K562 (cell line): ENCODE data around the gene RPTN. TPM values are rescaled to one million over a fixed set of nuclear protein-coding genes. Genes with fewer than 3 reads are reported as not detected.

Source experiments
- ARHGAP35 ChIP-seq: fragments of 450-650 bp; IDR thresholded peaks from 2 replicates; pipeline ENCODE4 v1.6.1; 2018; ENCODE audit not compliant: partially characterized antibody
- BRD4 ChIP-seq: fragments of 200-600 bp; sonication (generic); IDR thresholded peaks from 2 replicates; pipeline ENCODE4 v1.6.1; 2017; ENCODE audit warnings: inconsistent platforms
- BRD9 ChIP-seq: fragments of 450-650 bp; IDR thresholded peaks from 2 replicates; pipeline ENCODE4 v1.6.1; 2018; ENCODE audit warnings: low read depth; ENCODE audit not compliant: partially characterized antibody
- CEBPB ChIP-seq: fragments of 450-650 bp; IDR thresholded peaks from 2 replicates; pipeline ENCODE4 v1.6.1; 2016; ENCODE audit warnings: missing genetic modification characterization, missing compliant biosample characterization
- CTCFL ChIP-seq: IDR thresholded peaks from 2 replicates; pipeline ENCODE4 v1.6.1; 2011; ENCODE audit warnings: borderline replicate concordance, low read depth, mild to moderate bottlenecking, moderate library complexity, low read length; ENCODE audit not compliant: insufficient read depth, poor library complexity, severe bottlenecking
- HBP1 ChIP-seq: fragments of 450-650 bp; formaldehyde crosslinking; IDR thresholded peaks from 2 replicates; pipeline ENCODE4 v1.4.0; 2022; ENCODE audit warnings: missing genetic modification characterization
- KLF16 ChIP-seq: IDR thresholded peaks from 2 replicates; pipeline ENCODE4 v1.6.1; 2016; ENCODE audit warnings: antibody characterized with exemption
- PHF8 ChIP-seq: fragments of 200-600 bp; sonication (generic); IDR thresholded peaks from 2 replicates; pipeline ENCODE4 v1.6.1; 2012; ENCODE audit warnings: mixed run types, mild to moderate bottlenecking, inconsistent platforms, low read length, moderate library complexity, borderline replicate concordance
- RAD21 ChIP-seq, 2 experiments: fragments of 250-450 bp in 1 of 2; fragments of 450-650 bp in 1 of 2; sonication (Bioruptor Pico) in 1 of 2; formaldehyde crosslinking in 1 of 2; IDR thresholded peaks in 1 of 2; conservative IDR thresholded peaks in 1 of 2; 2 replicates each; pipeline versions ENCODE4 v1.4.0 to v1.8.0; 2020 to 2022; ENCODE audit warnings: mild to moderate bottlenecking in 2 of 2, moderate library complexity in 1 of 2
- STAT6 ChIP-seq: sonication (generic); formaldehyde crosslinking; IDR thresholded peaks from 2 replicates; pipeline ENCODE4 v1.8.1; 2023; ENCODE audit warnings: mild to moderate bottlenecking, missing genetic modification reagents
- TFAP4 ChIP-seq: sonication (generic); formaldehyde crosslinking; IDR thresholded peaks from 2 replicates; pipeline ENCODE4 v1.8.0; 2022; ENCODE audit warnings: missing genetic modification reagents, mild to moderate bottlenecking, moderate library complexity, borderline replicate concordance
- polyA plus RNA-seq, 8 experiments: library from polyadenylated mRNA; depleted of rRNA in 4 of 8; stranded (reverse) in 5 of 8; unstranded in 3 of 8; fragments of >200 nt; fragmentation: Nextera tagmentation in 2 of 8; fragmentation: Illumina TruSeq in 1 of 8; extraction: Ambion mirVana in 2 of 8; extraction: Trizol in 1 of 8; gene quantifications; 2 replicates each; pipeline versions ENCODE4 v1.2.1 to v1.2.3, GENCODE V29; 2011 to 2014; ENCODE audit warnings: inconsistent platforms in 1 of 8, missing spikeins in 1 of 8
- total RNA-seq, 7 experiments: library from RNA; depleted of rRNA in 6 of 7; stranded (reverse); fragments of >200 nt in 6 of 7; fragmentation: Illumina TruSeq in 2 of 7; extraction: Trizol in 2 of 7; gene quantifications; 2 replicates each; pipeline versions ENCODE4 v1.2.1 to v1.2.3, GENCODE V29; 2011 to 2021; ENCODE audit warnings: low replicate concordance in 1 of 7

RPTN gene
- total and polyA plus RNA-seq, 9 of the 15 experiments (the other 6 are each of a cell fraction or from before 2014, with no cell fraction given) = not detected

GRCh38 chr1:152188673-152189591 lies 29.9 kb upstream of the RPTN start (continued):
- no peak for TF ChIP-seq TFAP4
- no peak for TF ChIP-seq BRD4
- no peak for TF ChIP-seq PHF8
- TF ChIP-seq STAT6 (CRISPR knock-in tag) = no peak
- peak in 1 of 2 experiments; percentile 34; a peak in 1 of 4 replicates for TF ChIP-seq RAD21 (CRISPR knock-in tag; conservative IDR thresholded peaks at IDR 0.05 in 1 of 2, IDR thresholded peaks at IDR 0.05 in 1 of 2)
- TF ChIP-seq HBP1 = no peak
- TF ChIP-seq KLF16 = 0 out of 2 replicates have a peak, but pooled peaks have one; percentile 15
- TF ChIP-seq ARHGAP35 = no peak
- no peak for TF ChIP-seq CEBPB
- TF ChIP-seq BRD9 = no peak
- peak; percentile 71 for TF ChIP-seq CTCFL
